Activated CD8-positive, alpha-beta memory T cell treated with anti-CD3 and anti-CD28 coated beads, Interleukin-2, amount 50 U/mL, for 4 hours (primary cell): ENCODE data around the gene KRT38.
"Not testable (repeated sequence)": the region's sequence is repeated elsewhere in the genome, so short reads cannot be mapped to it uniquely, and the experiment has no call there.

Experiments used
- DNase-seq: peaks from one replicate; pipeline ENCODE4 v3.0.0-alpha.2; 2020

Gene KRT38

GRCh38 chr17:41420134-41420533 lies 20.6 kb downstream of the KRT38 start:
- no peak for DNase-seq

- no peak for DNase-seq
Observed at GRCh38 chr17:41419716-41420115, 21.1 kb downstream of the KRT38 start.

- DNase-seq: no peak
Observed at GRCh38 chr17:41418116-41418860, 22.5 kb downstream of the KRT38 start.

GRCh38 chr17:41417576-41418015 lies 23.2 kb downstream of the KRT38 start:
- DNase-seq: no peak

GRCh38 chr17:41417127-41417526 lies 23.7 kb downstream of the KRT38 start:
- DNase-seq: no peak

GRCh38 chr17:41416479-41416878 lies 24.3 kb downstream of the KRT38 start:
- no peak for DNase-seq

- no peak for DNase-seq
Observed at GRCh38 chr17:41415833-41416335, 24.9 kb downstream of the KRT38 start.

- no peak for DNase-seq
Observed at GRCh38 chr17:41415411-41415810, 25.4 kb downstream of the KRT38 start.

- DNase-seq: no peak
Observed at GRCh38 chr17:41413982-41414381, 26.8 kb downstream of the KRT38 start.

- DNase-seq: no peak
Observed at GRCh38 chr17:41413353-41413957, 27.3 kb downstream of the KRT38 start.

GRCh38 chr17:41411072-41411840 lies 29.5 kb downstream of the KRT38 start:
- DNase-seq: no peak

GRCh38 chr17:41407226-41407625 lies 33.6 kb downstream of the KRT38 start:
- no peak for DNase-seq

GRCh38 chr17:41406205-41406604 lies 34.6 kb downstream of the KRT38 start:
- no peak for DNase-seq

GRCh38 chr17:41404024-41404671 lies 36.6 kb downstream of the KRT38 start:
- peak; percentile 23 for DNase-seq

GRCh38 chr17:41403404-41404023 lies 37.3 kb downstream of the KRT38 start:
- no peak for DNase-seq

GRCh38 chr17:41402161-41402560 lies 38.6 kb downstream of the KRT38 start:
- DNase-seq: no peak

- DNase-seq: no peak
Observed at GRCh38 chr17:41396996-41397660, 43.7 kb downstream of the KRT38 start, which contains the start of gene KRT31. KRT31 (minus strand) TSS chr17:41397608; CDS start chr17:41397539, 69 bp downstream.

GRCh38 chr17:41396340-41396739 lies 44.4 kb downstream of the KRT38 start:
- no peak for DNase-seq

- no peak for DNase-seq
Observed at GRCh38 chr17:41395611-41396010, 45.2 kb downstream of the KRT38 start.

GRCh38 chr17:41395044-41395443 lies 45.7 kb downstream of the KRT38 start:
- not testable (repeated sequence) for DNase-seq

- no peak for DNase-seq
Observed at GRCh38 chr17:41394254-41394996, 46.4 kb downstream of the KRT38 start.
